AG04449 (cell line): Measurements from ENCODE around the gene TPP1.

Experiments used
- CTCF ChIA-PET: fragments of 350-600 bp; formaldehyde crosslinking; extraction: SDS; loops from one replicate; lab custom pipeline; 2021; ENCODE audit warnings: antibody characterized with exemption; lab: Yijun Ruan, JAX
- POLR2A ChIA-PET: fragments of 400-600, 350-600 bp; formaldehyde crosslinking; extraction: SDS; loops from one replicate; lab custom pipeline; 2020; ENCODE audit warnings: antibody characterized with exemption, inconsistent platforms; lab: Yijun Ruan, JAX
- DNase-seq: peaks from one replicate; pipeline ENCODE4 v3.0.0-alpha.2; 2010; ENCODE audit warnings: low read depth, low spot score
- H3K4me3 ChIP-seq: 2 replicates; pipeline ENCODE4 v1.5.1; 2011; ENCODE audit warnings: low read depth, mild to moderate bottlenecking, control low read depth, low read length
- TF ChIP-seq, protein P1 (sequence below): IDR thresholded peaks from one replicate; pipeline ENCODE4 v1.5.1; 2011; ENCODE audit warnings: mild to moderate bottlenecking, moderate library complexity, low read length, control low read depth, inconsistent platforms; ENCODE audit not compliant: insufficient read depth; ENCODE audit errors: missing control alignments

TPP1 gene

GRCh38 chr11:6576471-6577373 is 42.5 kb downstream of the TPP1 start:
- POLR2A ChIA-PET: interaction anchor here (1.5 kb wide), 1 partner anchor 35 kb away, joined by 5 read pairs; the partner anchor contains the start of gene TAF10
- no peak for DNase-seq

GRCh38 chr11:6574816-6575715 is 44.2 kb downstream of the TPP1 start:
- H3K4me3 ChIP-seq: no peak overlapping the region
- TF ChIP-seq, protein P1, sequence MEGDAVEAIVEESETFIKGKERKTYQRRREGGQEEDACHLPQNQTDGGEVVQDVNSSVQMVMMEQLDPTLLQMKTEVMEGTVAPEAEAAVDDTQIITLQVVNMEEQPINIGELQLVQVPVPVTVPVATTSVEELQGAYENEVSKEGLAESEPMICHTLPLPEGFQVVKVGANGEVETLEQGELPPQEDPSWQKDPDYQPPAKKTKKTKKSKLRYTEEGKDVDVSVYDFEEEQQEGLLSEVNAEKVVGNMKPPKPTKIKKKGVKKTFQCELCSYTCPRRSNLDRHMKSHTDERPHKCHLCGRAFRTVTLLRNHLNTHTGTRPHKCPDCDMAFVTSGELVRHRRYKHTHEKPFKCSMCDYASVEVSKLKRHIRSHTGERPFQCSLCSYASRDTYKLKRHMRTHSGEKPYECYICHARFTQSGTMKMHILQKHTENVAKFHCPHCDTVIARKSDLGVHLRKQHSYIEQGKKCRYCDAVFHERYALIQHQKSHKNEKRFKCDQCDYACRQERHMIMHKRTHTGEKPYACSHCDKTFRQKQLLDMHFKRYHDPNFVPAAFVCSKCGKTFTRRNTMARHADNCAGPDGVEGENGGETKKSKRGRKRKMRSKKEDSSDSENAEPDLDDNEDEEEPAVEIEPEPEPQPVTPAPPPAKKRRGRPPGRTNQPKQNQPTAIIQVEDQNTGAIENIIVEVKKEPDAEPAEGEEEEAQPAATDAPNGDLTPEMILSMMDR: no peak
- ChIA-PET POLR2A (no interaction called here), CTCF (interaction anchor here (1.1 to 1.8 kb wide), 4 partner anchors 10 to 129 kb away, joined by 3 to 6 read pairs (median 3); no protein-coding TSS in a partner anchor)
- no peak for DNase-seq

More at GRCh38 chr11:6576471-6577373, 42.5 kb downstream of the TPP1 start:
- TF ChIP-seq, protein P1: no peak
- CTCF ChIA-PET: interaction anchor here (1.1 kb wide), 1 partner anchor 20 kb away, joined by 3 read pairs; no protein-coding TSS in a partner anchor
- H3K4me3 ChIP-seq: no peak overlapping the region

GRCh38 chr11:6572215-6572614 is 47.0 kb downstream of the TPP1 start:
- H3K4me3 ChIP-seq: no peak overlapping the region
- TF ChIP-seq, protein P1: no peak
- CTCF ChIA-PET: interaction anchor here (1.0 kb wide), 1 partner anchor 32 kb away, joined by 3 read pairs; the partner anchor contains the start of gene ILK
- POLR2A ChIA-PET: no interaction called here
- peak; percentile 74 for DNase-seq

DNA sequence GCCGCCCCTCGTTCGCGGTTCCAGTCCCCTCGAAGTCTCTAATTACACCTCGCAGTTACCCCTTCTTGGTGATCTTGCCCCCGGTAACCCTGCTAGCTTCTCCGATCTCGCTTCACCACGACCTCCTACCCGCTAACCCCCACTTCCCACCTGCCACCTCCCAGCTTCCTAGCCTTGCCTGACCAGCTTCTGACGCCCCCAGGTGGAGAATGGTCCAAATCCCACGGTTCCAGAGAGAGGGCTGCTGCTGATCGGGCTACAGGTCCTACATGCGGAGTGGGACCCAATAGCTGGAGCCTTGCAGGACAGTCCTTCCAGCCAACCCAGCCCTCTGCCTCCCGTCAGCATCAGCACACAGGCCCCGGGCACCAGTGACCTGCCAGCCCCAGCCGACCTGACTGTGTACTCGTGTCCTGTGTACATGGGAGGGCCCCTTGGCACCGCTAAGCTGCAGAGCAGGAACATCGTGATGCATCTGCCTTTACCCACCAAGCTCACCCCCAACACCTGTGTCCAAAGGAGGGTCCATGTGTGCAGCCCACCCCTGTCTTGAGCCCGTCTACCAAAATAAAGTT is 47.7 kb downstream of the TPP1 start:
- TF ChIP-seq, protein P1: no peak
- POLR2A ChIA-PET: no interaction called here
- no peak for DNase-seq
- CTCF ChIA-PET: interaction anchor here (0.8 to 1.9 kb wide), 3 partner anchors 27 to 113 kb away, joined by 3 to 8 read pairs (median 3); no protein-coding TSS in a partner anchor
- H3K4me3 ChIP-seq: no peak overlapping the region

GRCh38 chr11:6570691-6571427 is 48.4 kb downstream of the TPP1 start:
- ChIA-PET CTCF (interaction anchor here (0.8 to 1.9 kb wide), 6 partner anchors 12 to 192 kb away, joined by 3 to 8 read pairs (median 3); no protein-coding TSS in a partner anchor), POLR2A (no interaction called here)
- TF ChIP-seq, protein P1: no peak
- H3K4me3 ChIP-seq: no peak overlapping the region
- DNase-seq: no peak
